ENCODE data around the gene COX7A2. TPM values are rescaled to one million over a fixed set of nuclear protein-coding genes. Genes with fewer than 3 reads are reported as not detected.

COX7A2 gene
- total RNA-seq (100 to 1,000 TPM; 159 to 395 (median 183) TPM), polyA plus RNA-seq (100 to 1,000 TPM; 791 to 969 TPM), total RNA-seq (25.6 reads per million, percentile 56 among the genes with 10 or more reads in this experiment)

GRCh38 chr6:75243333-75244062, at the start of gene COX7A2:
Gene COX7A2 (minus strand): TSS chr6:75243801. CDS start chr6:75243734, 67 bp downstream.
- Histone ChIP-seq H3K4me1 (ENCODE audit: control insufficient read depth in 2 of 2, insufficient read depth in 2 of 2, low read length in 2 of 2) (peaks cover 10 to 11% of the 10 kb centered on the region in 2 donors), H3K9me3 (ENCODE audit: control insufficient read depth in 2 of 3, low read length in 3 of 3) (no peaks in the 10 kb centered on the region), H3K4me3 (ENCODE audit: low read length) (peak within 1 kb of the TSS; percentile 84), H3K36me3 (ENCODE audit: control insufficient read depth in 2 of 3, insufficient read depth in 3 of 3, low read length in 3 of 3) (peaks cover 0 to 14% (median 14%) of the 10 kb centered on the region in 3 experiments), H3K27me3 (ENCODE audit: control insufficient read depth in 2 of 2, insufficient read depth in 2 of 2, low read length in 2 of 2) (no peaks in the 10 kb centered on the region), H3K27ac (ENCODE audit: low read depth, low read length) (peak within 1 kb of the TSS; percentile 90)
- ChIA-PET CTCF (interaction anchor here (0.5 to 1.2 kb wide), 3 partner anchors 39 to 1152 kb away, joined by 3 to 4 read pairs (median 4); partner anchors contain the start of gene TMEM30A), POLR2A (interaction anchor here (0.5 to 2.4 kb wide), 22 partner anchors 9 to 1982 kb away, joined by 3 to 32 read pairs (median 4); partner anchors contain the start of genes EEF1A1, SENP6 and TMEM30A)
- peak; percentile 98 for ATAC-seq
- peaks cover 9 to 53% (median 33%) of the 10 kb centered on the region in 7 donors for H3K4me1 Mint-ChIP-seq
- peaks cover 0 to 2% (median 0%) of the 10 kb centered on the region in 11 donors for H3K9me3 Mint-ChIP-seq
- peak within 1 kb of the TSS; percentile 94 to 100 (median 98) for H3K27ac Mint-ChIP-seq
- peaks cover 0 to 22% (median 12%) of the 10 kb centered on the region in 5 donors for H3K36me3 Mint-ChIP-seq
- peaks cover 0 to 17% (median 15%) of the 10 kb centered on the region in 5 donors for H3K27me3 Mint-ChIP-seq
- peak within 1 kb of the TSS; percentile 88 to 99 (median 98) for H3K4me3 Mint-ChIP-seq
- intact Hi-C loops (cut with micrococcal nuclease), result loop anchor here (1.0 to 10.0 kb wide), 10 partner anchors 41 to 1790 kb away; partner anchors contain the start of genes EEF1A1 (in 2 of the 2), TMEM30A (in 2 of the 2), MTO1 (in 1 of the 2) and SLC17A5 (in 1 of the 2)
- DNase-seq, result peak; percentile 66 to 91 (median 83)

DNA sequence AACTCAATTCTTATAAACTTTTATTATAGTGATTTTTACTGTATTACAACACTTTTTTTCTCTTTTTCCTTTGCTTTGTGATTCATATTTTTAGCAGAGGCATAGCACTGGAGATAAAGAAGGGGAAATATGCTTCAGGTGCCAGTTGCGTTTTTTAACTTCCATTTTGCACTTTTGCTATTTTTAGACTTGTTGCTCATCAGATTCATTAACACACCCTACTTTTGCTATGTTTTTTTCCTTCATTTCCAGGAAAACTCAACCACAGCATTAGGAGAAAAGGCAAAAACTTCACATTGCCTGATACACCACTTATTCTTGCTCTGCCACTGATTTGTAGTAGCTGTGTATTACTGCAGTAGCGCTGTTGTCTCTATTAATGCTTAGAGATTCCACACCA, 49.0 kb upstream of the COX7A2 start:
- no peak overlapping the region for H3K4me3 Mint-ChIP-seq
- intact Hi-C loops (cut with micrococcal nuclease), result no loop called here
- H3K27ac ChIP-seq (ENCODE audit: low read depth, low read length), result no peak overlapping the region
- no peaks in the 10 kb centered on the region for H3K27me3 ChIP-seq (ENCODE audit: control insufficient read depth in 2 of 2, insufficient read depth in 2 of 2, low read length in 2 of 2)
- no peak for ATAC-seq
- H3K27ac Mint-ChIP-seq, result no peak overlapping the region
- H3K4me1 ChIP-seq (ENCODE audit: control insufficient read depth in 2 of 2, insufficient read depth in 2 of 2, low read length in 2 of 2), result no peaks in the 10 kb centered on the region
- no peaks in the 10 kb centered on the region for H3K9me3 ChIP-seq (ENCODE audit: control insufficient read depth in 2 of 3, low read length in 3 of 3)
- H3K4me1 Mint-ChIP-seq, result peaks cover 6 to 22% (median 13%) of the 10 kb centered on the region in 7 donors
- H3K27me3 Mint-ChIP-seq, result no peaks in the 10 kb centered on the region
- H3K36me3 ChIP-seq (ENCODE audit: control insufficient read depth in 2 of 3, insufficient read depth in 3 of 3, low read length in 3 of 3), result no peaks in the 10 kb centered on the region
- no peak for DNase-seq
- peaks cover 4 to 15% (median 10%) of the 10 kb centered on the region in 5 donors for H3K36me3 Mint-ChIP-seq
- H3K9me3 Mint-ChIP-seq, result no peaks in the 10 kb centered on the region
- CTCF ChIA-PET, result no interaction called here
- no peak overlapping the region for H3K4me3 ChIP-seq (ENCODE audit: low read length)
- POLR2A ChIA-PET, result interaction anchor here (1.2 kb wide), 1 partner anchor 49 kb away, joined by 3 read pairs; the partner anchor contains the start of gene COX7A2

GRCh38 chr6:75291744-75292143, 48.1 kb upstream of the COX7A2 start:
- CTCF ChIA-PET, result interaction anchor here (0.7 kb wide), 1 partner anchor 305 kb away, joined by 3 read pairs; no protein-coding TSS in a partner anchor
- Histone ChIP-seq H3K4me3 (ENCODE audit: low read length) (no peak overlapping the region), H3K4me1 (ENCODE audit: control insufficient read depth in 2 of 2, insufficient read depth in 2 of 2, low read length in 2 of 2) (no peaks in the 10 kb centered on the region), H3K27me3 (ENCODE audit: control insufficient read depth in 2 of 2, insufficient read depth in 2 of 2, low read length in 2 of 2) (no peaks in the 10 kb centered on the region), H3K9me3 (ENCODE audit: control insufficient read depth in 2 of 3, low read length in 3 of 3) (no peaks in the 10 kb centered on the region), H3K27ac (ENCODE audit: low read depth, low read length) (no peak overlapping the region), H3K36me3 (ENCODE audit: control insufficient read depth in 2 of 3, insufficient read depth in 3 of 3, low read length in 3 of 3) (no peaks in the 10 kb centered on the region)
- intact Hi-C loops (cut with micrococcal nuclease), result no loop called here
- DNase-seq (no peak), ATAC-seq (no peak)
- peaks cover 9 to 30% (median 17%) of the 10 kb centered on the region in 7 donors for H3K4me1 Mint-ChIP-seq
- no peaks in the 10 kb centered on the region for H3K27me3 Mint-ChIP-seq
- POLR2A ChIA-PET, result interaction anchor here (1.2 kb wide), 1 partner anchor 48 kb away, joined by 3 read pairs; the partner anchor contains the start of gene COX7A2
- H3K27ac Mint-ChIP-seq, result no peak overlapping the region
- H3K9me3 Mint-ChIP-seq, result no peaks in the 10 kb centered on the region
- peaks cover 4 to 17% (median 10%) of the 10 kb centered on the region in 5 donors for H3K36me3 Mint-ChIP-seq
- H3K4me3 Mint-ChIP-seq, result no peak overlapping the region

DNA sequence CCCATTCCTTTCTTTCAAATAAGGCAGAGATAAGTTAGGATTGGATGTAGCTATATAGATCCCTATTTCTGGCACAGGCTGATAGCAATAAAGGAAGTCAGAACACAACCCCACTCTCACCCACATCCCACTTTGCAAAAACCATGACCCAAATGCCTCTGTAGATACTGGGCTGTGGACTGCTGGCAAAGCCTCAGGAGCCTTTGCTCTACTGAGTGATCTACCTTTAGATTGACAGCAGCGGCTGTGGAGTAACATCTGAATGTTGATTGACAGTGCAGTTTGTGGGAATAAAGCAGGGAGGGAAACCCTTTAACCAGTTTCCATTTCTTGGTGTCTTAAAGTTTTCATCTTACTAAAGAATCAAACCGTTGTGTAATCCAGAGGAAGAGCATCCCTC, 47.7 kb upstream of the COX7A2 start:
- CTCF ChIA-PET, result no interaction called here
- no peak overlapping the region for H3K27ac Mint-ChIP-seq

DNA sequence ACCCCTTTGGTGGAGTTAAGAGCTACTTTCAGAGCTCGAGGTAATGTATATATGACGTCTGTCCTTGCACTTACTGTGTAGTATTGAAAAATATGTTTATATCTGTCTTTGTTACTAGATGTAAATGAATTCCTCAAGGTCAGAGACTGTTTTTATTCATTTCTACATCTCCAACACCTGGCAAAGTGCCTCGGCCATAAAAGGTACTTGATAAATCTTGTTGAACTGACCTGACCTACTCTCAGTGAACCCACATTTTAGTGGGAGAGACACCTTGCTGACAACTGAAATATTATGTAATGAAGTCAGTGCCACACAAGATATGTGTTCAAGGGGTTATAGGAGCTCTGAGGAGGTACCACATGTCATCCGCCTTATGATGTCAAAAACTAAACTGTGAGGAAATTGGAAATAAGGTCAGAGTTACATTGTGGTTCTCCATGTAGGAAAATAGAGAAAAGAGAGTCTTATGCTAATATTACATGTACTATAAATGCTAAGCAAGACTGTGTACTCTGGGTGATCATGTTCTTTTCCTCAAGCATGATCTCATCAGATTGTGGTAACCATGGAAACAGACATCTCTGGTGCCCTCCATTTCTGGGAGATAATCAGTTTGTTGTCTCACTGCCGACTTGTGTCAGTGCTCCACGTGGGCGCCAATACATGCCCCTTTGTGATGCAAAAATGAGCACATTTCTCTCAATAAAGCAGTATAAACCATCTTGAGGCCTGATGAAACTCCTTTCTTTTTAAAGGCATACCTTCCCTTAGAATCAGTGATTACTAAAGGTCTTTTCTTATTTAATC, 46.7 kb upstream of the COX7A2 start:
- ATAC-seq (no peak), DNase-seq (no peak)
- H3K4me3 Mint-ChIP-seq, result peak overlapping the region in 2 of 10 donors; percentile 33 to 34
- intact Hi-C loops (cut with micrococcal nuclease), result no loop called here
- peaks cover 9 to 38% (median 23%) of the 10 kb centered on the region in 7 donors for H3K4me1 Mint-ChIP-seq
- H3K9me3 Mint-ChIP-seq, result no peaks in the 10 kb centered on the region
- no peak overlapping the region for H3K27ac Mint-ChIP-seq
- peaks cover 4 to 17% (median 10%) of the 10 kb centered on the region in 5 donors for H3K36me3 Mint-ChIP-seq
- Histone ChIP-seq H3K27me3 (ENCODE audit: control insufficient read depth in 2 of 2, insufficient read depth in 2 of 2, low read length in 2 of 2) (no peaks in the 10 kb centered on the region), H3K9me3 (ENCODE audit: control insufficient read depth in 2 of 3, low read length in 3 of 3) (no peaks in the 10 kb centered on the region), H3K4me1 (ENCODE audit: control insufficient read depth in 2 of 2, insufficient read depth in 2 of 2, low read length in 2 of 2) (peaks cover 4% of the 10 kb centered on the region in 2 donors), H3K4me3 (ENCODE audit: low read length) (no peak overlapping the region), H3K27ac (ENCODE audit: low read depth, low read length) (no peak overlapping the region), H3K36me3 (ENCODE audit: control insufficient read depth in 2 of 3, insufficient read depth in 3 of 3, low read length in 3 of 3) (no peaks in the 10 kb centered on the region)
- ChIA-PET CTCF (no interaction called here), POLR2A (no interaction called here)
- no peaks in the 10 kb centered on the region for H3K27me3 Mint-ChIP-seq

More for the DNA sequence above, 47.7 kb upstream of the COX7A2 start:
- H3K9me3 ChIP-seq (ENCODE audit: control insufficient read depth in 2 of 3, low read length in 3 of 3), result no peaks in the 10 kb centered on the region
- Mint-ChIP-seq H3K9me3 (no peaks in the 10 kb centered on the region), H3K4me1 (peaks cover 9 to 34% (median 21%) of the 10 kb centered on the region in 7 donors), H3K36me3 (peaks cover 4 to 17% (median 10%) of the 10 kb centered on the region in 5 donors), H3K4me3 (no peak overlapping the region), H3K27me3 (no peaks in the 10 kb centered on the region)
- no peaks in the 10 kb centered on the region for H3K4me1 ChIP-seq (ENCODE audit: control insufficient read depth in 2 of 2, insufficient read depth in 2 of 2, low read length in 2 of 2)
- H3K36me3 ChIP-seq (ENCODE audit: control insufficient read depth in 2 of 3, insufficient read depth in 3 of 3, low read length in 3 of 3), result no peaks in the 10 kb centered on the region
- H3K27ac ChIP-seq (ENCODE audit: low read depth, low read length), result no peak overlapping the region
- POLR2A ChIA-PET, result interaction anchor here (1.2 kb wide), 1 partner anchor 47 kb away, joined by 3 read pairs; the partner anchor contains the start of gene COX7A2
- intact Hi-C loops (cut with micrococcal nuclease), result no loop called here
- no peaks in the 10 kb centered on the region for H3K27me3 ChIP-seq (ENCODE audit: control insufficient read depth in 2 of 2, insufficient read depth in 2 of 2, low read length in 2 of 2)
- no peak for DNase-seq
- no peak overlapping the region for H3K4me3 ChIP-seq (ENCODE audit: low read length)
- ATAC-seq, result no peak

- ATAC-seq (no peak), DNase-seq (no peak)
- POLR2A ChIA-PET, result interaction anchor here (0.6 kb wide), 1 partner anchor 44 kb away, joined by 3 read pairs; the partner anchor contains the start of gene COX7A2
- Mint-ChIP-seq H3K9me3 (no peaks in the 10 kb centered on the region), H3K27me3 (no peaks in the 10 kb centered on the region), H3K36me3 (peaks cover 4 to 17% (median 10%) of the 10 kb centered on the region in 5 donors), H3K4me1 (peaks cover 9 to 38% (median 23%) of the 10 kb centered on the region in 7 donors), H3K4me3 (no peak overlapping the region), H3K27ac (no peak overlapping the region)
- H3K4me1 ChIP-seq (ENCODE audit: control insufficient read depth in 2 of 2, insufficient read depth in 2 of 2, low read length in 2 of 2), result peaks cover 4% of the 10 kb centered on the region in 2 donors
- no peaks in the 10 kb centered on the region for H3K9me3 ChIP-seq (ENCODE audit: control insufficient read depth in 2 of 3, low read length in 3 of 3)
- H3K27ac ChIP-seq (ENCODE audit: low read depth, low read length), result no peak overlapping the region
- CTCF ChIA-PET, result no interaction called here
- H3K27me3 ChIP-seq (ENCODE audit: control insufficient read depth in 2 of 2, insufficient read depth in 2 of 2, low read length in 2 of 2), result no peaks in the 10 kb centered on the region
- intact Hi-C loops (cut with micrococcal nuclease), result loop anchor here in 1 of 2 donors (10.0 kb wide), 1 partner anchor 407 kb away; no protein-coding TSS in a partner anchor
- H3K36me3 ChIP-seq (ENCODE audit: control insufficient read depth in 2 of 3, insufficient read depth in 3 of 3, low read length in 3 of 3), result peaks cover 0 to 6% (median 0%) of the 10 kb centered on the region in 3 experiments
- H3K4me3 ChIP-seq (ENCODE audit: low read length), result no peak overlapping the region
Observed at GRCh38 chr6:75288023-75288422, 44.4 kb upstream of the COX7A2 start.
